Stimulated activated CD8-positive, alpha-beta memory T cell treated with anti-CD3 and anti-CD28 coated beads, Interleukin-15, amount 100 ng/mL, for 4 hours (primary cell): Measurements from ENCODE around the gene CCDC24.

Experiments used
- DNase-seq, 2 donors: peaks; one replicate each; pipeline ENCODE4 v3.0.0-alpha.2; 2020; ENCODE audit warnings: low read depth in 2 of 2

Gene CCDC24

DNA sequence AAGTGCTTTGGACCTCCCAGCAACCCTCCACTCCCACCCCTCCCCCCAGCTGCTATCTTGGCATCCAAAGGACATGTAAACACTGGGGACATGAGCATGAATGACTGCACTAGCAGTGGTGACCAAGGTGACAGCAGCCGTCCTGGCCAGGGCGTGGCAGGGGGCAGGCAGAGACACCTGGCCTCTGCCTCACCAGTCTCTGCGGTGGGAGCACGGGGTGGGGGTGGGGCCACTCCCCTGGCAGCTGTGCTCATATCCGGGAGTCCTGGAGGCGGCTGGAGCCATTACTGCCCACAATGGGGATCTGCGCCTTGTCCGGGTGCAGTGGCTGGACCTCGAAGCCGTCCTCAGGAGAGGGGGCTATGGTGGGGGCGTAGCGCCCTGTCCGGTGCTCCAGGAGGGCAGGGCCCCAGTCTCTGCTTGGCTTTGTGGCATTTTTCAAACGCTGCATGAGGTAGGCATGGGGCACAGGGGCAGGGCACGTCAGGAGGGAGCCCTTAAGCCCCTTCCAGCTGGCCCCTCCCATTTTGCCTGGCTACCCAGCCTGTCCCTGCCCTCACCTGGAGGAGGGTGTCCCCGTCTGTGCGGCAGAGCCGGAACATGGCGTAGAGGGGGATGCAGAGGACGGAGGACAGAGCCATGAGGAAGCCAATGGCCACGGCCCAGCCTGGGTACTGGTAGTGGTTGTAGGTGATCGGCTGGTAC is 6.0 kb downstream of the CCDC24 start:
- no peak for DNase-seq

DNA sequence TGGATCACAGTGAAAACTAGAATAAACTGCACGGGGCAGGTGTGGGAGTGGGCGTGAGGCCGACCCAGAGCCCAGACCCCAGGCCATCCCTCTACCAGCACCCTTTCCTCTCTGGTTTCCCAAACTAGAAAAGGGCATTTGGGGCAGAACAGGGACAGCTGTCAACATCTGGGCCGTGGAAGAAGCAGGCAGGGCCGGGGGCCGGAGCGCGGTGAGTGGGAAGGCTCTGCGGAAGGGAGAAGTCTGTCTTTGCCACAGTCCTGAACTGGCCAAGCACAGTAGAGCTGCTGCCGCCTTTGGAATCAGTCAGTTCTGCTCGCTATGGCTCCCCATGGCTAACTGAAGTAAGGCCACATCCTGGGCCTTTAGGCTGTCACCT is 6.6 kb downstream of the CCDC24 start:
- DNase-seq, result no peak

DNA sequence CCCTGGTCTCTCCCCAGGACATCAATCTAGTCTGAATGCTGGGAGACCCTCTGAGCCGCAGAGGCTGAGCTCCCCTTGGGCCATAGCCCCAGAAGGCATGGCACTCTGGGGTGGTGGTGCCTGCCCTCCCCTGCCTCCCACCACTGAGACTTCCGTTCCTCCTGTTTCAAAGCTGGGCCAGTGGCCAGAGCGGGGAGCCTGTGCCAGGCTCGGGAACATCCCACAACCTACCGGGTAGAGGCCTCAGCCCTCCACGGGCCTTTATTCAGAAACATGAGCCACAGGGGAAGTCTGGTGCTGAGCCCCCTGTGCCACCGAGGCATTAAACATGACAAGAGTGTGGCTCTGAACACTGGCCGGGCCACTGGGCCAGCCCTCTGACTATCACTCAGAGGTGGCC is 8.1 kb downstream of the CCDC24 start:
- DNase-seq, result no peak

DNA sequence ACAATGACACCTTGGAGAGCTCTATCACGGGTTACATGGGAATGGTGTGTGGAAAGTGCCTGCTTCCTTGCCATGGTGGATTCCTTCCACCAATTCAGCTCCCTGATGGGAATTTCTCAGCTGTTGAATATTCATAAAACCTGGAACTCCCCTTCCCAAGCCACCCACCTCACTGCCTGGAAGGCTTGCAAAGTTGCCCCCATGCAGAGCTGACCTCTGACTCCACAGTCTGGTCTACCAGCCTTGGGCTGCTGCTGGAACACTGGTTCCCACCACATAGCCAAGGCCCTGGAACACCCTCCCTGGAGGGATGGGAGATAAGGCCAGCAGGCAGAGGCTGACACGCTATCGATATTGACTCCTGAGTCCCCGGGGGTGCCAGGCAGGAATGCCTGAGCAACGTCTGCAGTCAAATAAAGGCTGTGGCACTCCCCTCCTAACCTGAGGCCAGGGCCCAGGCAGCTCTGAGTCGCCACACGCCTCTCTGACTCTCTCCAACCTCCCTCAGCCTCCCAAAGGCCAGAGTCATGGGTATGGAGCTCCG is 8.8 kb downstream of the CCDC24 start:
- DNase-seq, result no peak

DNA sequence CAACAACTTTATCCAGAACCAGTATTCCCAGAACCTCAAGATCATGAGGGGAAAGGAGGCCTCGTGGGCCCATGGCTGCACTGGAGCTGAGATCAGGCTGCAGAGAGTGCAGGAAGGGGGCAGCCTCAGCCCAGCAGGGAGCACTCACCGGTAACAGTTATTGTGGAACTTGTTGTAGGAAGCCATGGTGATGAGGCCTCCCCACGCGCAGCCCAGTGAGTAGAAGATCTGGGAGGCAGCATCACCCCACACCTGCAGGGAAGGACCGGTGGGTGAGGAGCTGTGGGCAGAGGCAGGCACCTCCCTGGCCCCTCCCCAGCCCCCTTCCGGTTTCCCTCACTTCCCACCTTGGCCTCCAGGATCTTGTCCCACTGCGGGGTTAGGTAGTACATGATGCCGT is 10.8 kb downstream of the CCDC24 start:
- no peak for DNase-seq

GRCh38 chr1:44002606-44003157 is 11.3 kb downstream of the CCDC24 start:
- DNase-seq, result no peak

DNA sequence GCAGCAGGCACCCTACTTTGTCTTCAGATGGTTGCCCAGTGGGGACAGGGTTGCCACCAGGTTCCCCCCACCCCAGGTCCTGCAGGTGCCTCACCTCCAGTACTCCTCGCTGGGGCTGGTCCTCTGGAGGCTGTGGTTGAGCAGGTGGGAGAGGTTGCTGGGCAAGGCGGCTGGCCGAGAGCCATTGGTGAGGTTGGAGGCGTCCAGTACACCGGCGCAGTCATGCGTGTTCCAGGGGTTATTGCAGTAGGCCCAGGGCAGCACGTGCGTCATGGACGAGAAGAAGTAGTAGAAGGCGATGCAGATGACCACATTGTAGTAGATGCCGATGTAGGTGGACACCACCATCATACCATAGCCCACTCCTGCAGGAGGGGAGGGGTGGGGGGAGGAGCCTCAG is 16.9 kb downstream of the CCDC24 start:
- DNase-seq, result no peak

GRCh38 chr1:44010935-44011471 is 19.6 kb downstream of the CCDC24 start:
- no peak for DNase-seq

DNA sequence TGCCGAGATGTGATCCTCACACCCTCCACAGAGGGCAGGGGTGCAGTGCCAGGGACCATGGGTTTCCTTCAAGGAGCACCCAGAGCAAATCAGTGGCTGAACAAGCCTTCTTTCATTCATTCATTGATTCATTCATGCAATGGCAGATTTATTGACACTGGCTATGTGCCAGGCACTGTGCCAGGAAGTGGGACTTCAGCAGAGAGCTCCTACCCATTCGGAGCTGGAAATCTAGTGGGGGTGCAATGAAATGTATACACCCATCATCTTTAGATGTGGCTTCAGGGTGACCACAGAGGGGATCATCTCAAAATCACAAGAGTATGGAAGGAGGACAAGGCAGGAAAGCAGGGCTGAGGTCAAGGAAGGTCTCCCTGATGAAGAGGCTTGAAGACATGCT is 21.0 kb downstream of the CCDC24 start:
- DNase-seq, result no peak

DNA sequence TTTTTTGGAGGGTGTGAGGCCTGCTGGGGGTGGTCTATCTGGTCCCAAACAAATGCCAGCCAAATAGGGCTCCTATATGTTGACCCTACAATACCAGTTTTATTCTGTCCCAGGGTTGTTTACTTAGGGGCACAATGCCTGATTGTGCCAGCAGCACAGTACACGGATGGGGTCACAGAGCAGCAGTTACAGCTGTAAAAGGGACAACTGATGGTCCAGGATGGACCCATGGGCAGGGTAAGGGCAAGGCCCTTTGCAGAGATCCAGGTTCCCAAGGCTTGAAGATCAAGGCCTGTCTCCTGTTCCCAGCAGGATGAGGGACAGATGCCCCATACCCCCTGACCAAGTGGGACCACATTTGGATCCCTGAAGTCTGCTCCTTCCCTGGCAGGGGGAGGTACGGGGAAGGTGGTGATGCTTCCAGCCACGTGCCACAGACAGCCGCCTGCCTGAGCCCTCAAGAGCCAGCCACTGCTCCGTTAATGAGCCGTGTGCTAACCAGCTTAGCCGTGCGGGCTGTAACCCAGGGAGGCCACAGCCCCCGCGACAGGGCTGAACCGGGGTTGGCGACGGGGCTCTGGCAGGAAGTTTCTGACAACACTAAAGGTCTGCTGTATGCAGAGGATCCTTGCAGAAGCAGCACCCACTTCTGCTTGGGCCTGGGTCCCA is 21.7 kb downstream of the CCDC24 start:
- no peak for DNase-seq

GRCh38 chr1:44013949-44014348 is 22.6 kb downstream of the CCDC24 start:
- DNase-seq, result no peak

DNA sequence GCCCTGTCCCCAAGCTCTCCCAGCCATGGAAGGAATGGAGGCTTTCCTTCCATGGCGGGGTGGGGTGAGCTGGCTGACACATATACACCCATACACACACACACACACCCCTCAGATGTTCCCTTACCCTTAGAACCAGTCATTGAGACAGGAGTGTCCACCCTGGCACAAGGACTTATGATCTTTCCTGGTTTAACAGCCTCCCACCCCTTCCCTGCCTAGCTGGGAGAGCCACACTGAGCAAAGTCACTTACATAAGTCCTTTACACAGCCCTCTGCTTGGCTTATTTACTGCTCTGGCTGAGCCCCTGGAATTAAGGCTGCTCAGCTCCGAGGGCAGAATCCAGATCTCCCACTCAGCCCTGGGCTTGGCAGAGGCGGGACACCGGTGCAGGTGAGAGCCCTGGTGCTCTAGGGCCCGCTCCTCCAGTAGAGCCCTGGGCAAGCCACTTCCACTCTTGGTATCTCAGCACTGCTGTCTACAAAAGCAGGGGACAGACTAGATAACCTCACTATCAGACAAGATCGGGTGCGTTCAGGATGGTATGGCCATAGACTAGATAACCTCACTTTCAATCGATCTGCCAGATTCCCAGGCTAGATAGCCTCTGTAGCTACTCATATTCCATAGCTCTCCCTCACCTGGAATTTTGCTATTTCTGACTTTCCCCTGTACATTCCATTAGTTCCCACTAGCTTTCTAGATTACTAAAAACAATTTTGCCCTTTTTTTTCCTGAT is 23.1 kb downstream of the CCDC24 start:
- DNase-seq, result no peak

- DNase-seq, result no peak
Measured at GRCh38 chr1:44015206-44015605, 23.8 kb downstream of the CCDC24 start.

- no peak for DNase-seq
Measured at GRCh38 chr1:44016041-44016889, 24.9 kb downstream of the CCDC24 start.

- no peak for DNase-seq
Measured at GRCh38 chr1:44016890-44017400, 25.5 kb downstream of the CCDC24 start.

- no peak for DNase-seq
Measured at GRCh38 chr1:44019466-44019948, 28.1 kb downstream of the CCDC24 start.

DNA sequence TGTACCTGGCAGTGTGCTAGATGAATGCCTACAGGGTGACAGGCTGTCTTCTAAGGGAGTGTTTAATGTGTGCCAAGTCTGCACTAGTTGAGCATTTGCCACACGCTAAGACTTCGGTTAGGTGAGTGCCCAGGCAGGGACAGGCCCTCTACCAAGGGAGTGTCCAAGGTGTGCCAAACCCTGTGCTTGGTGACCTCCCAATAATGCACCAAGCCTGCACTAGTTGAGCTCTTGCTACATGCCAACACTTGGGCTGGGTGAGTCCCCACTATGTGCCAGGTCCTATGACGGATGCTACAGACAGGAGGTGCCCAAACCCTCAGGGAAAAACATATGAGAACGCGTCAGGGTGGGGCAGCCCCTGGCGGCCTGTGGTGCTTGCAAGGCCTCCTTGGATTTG is 29.1 kb downstream of the CCDC24 start:
- DNase-seq, result no peak

- DNase-seq, result no peak
Measured at GRCh38 chr1:44021156-44021555, 29.8 kb downstream of the CCDC24 start.

GRCh38 chr1:44021581-44022321 is 30.4 kb downstream of the CCDC24 start:
- DNase-seq, result no peak
